OCI-LY3 (cell line): Measurements from ENCODE around the gene MVB12A.
A peak's percentile ranks its signal among the peaks of the same experiment; 100 is the strongest.

Experiments
- H2AFZ ChIP-seq: fragments of 200-600, 300-600 bp; shearing (Covaris generic); 2 replicates; pipeline ENCODE4 v1.6.0; 2014; ENCODE audit warnings: antibody characterized with exemption, low read depth, low read length
- H3K27ac ChIP-seq: fragments of 200-600, 300-600 bp; sonication (generic); 2 replicates; pipeline ENCODE4 v1.5.1; 2014; ENCODE audit warnings: mild to moderate bottlenecking, low read length, moderate library complexity, mixed read lengths
- H3K27me3 ChIP-seq: fragments of 200-600, 300-600 bp; sonication (generic); 2 replicates; pipeline ENCODE4 v1.6.1; 2014; ENCODE audit warnings: low read depth, low read length, mixed read lengths
- H3K36me3 ChIP-seq: fragments of 200-600, 300-600 bp; sonication (generic); replicated peaks from 2 replicates; pipeline ENCODE3; 2014; ENCODE audit warnings: low read depth, low read length, mixed read lengths
- H3K4me1 ChIP-seq: fragments of 300-600, 200-600 bp; sonication (generic); 2 replicates; pipeline ENCODE4 v1.6.1; 2014; ENCODE audit warnings: low read length, mixed read lengths
- H3K4me2 ChIP-seq: fragments of 200-600, 300-600 bp; sonication (generic); 2 replicates; pipeline ENCODE4 v1.6.1; 2014; ENCODE audit warnings: low read length, mixed read lengths
- H3K4me3 ChIP-seq: fragments of 300-600, 200-600 bp; sonication (generic); 2 replicates; pipeline ENCODE4 v1.5.1; 2014; ENCODE audit warnings: antibody characterized with exemption, mild to moderate bottlenecking, low read length, moderate library complexity
- H3K79me2 ChIP-seq: fragments of 300-600, 200-600 bp; shearing (Covaris generic); 2 replicates; pipeline ENCODE4 v1.6.1; 2014; ENCODE audit warnings: mild to moderate bottlenecking, low read length, mixed read lengths
- H3K9ac ChIP-seq: fragments of 300-600, 200-600 bp; shearing (Covaris generic); 2 replicates; pipeline ENCODE4 v1.6.0; 2014; ENCODE audit warnings: mild to moderate bottlenecking, low read length, moderate library complexity
- H3K9me3 ChIP-seq: fragments of 200-600, 300-600 bp; shearing (Covaris generic); 2 replicates; pipeline ENCODE4 v1.6.1; 2014; ENCODE audit warnings: low read length, mixed read lengths; ENCODE audit not compliant: insufficient read depth
- H4K20me1 ChIP-seq: fragments of 200-600, 300-600 bp; sonication (generic); 2 replicates; pipeline ENCODE4 v1.6.1; 2016; ENCODE audit warnings: low read length, mixed read lengths; ENCODE audit not compliant: insufficient read depth
- CTCF ChIP-seq: fragments of 200-600, 300-600 bp; sonication (generic); IDR thresholded peaks from 2 replicates; pipeline ENCODE4 v1.5.1; 2014; ENCODE audit warnings: antibody characterized with exemption, low read length, low read depth
- EZH2phosphoT487 ChIP-seq: fragments of 200-600 bp; shearing (Covaris generic); IDR thresholded peaks from 2 replicates; pipeline ENCODE4 v1.6.1; 2018; ENCODE audit warnings: antibody characterized with exemption, mixed run types, low read depth

MVB12A gene

GRCh38 chr19:17414097-17414496 lies 5.8 kb upstream of the MVB12A start:
- Histone ChIP-seq H3K27ac (no peak overlapping the region), H3K4me1 (peaks cover 4% of the 10 kb centered on the region; the same call in 1 of the 2 replicates), H3K9me3 (no peaks in the 10 kb centered on the region), H3K4me3 (no peak overlapping the region), H3K27me3 (no peaks in the 10 kb centered on the region), H3K4me2 (no peak overlapping the region), H3K36me3 (peaks cover 5% of the 10 kb centered on the region), H2AFZ (no peak overlapping the region), H3K9ac (no peak overlapping the region), H3K79me2 (no peaks in the 10 kb centered on the region), H4K20me1 (no peaks in the 10 kb centered on the region)
- TF ChIP-seq CTCF (no peak), EZH2phosphoT487 (no peak)

GRCh38 chr19:17415121-17415520 lies 4.7 kb upstream of the MVB12A start:
- Histone ChIP-seq H4K20me1 (no peaks in the 10 kb centered on the region), H3K27ac (no peak overlapping the region), H3K4me3 (no peak overlapping the region), H3K36me3 (peaks cover 5% of the 10 kb centered on the region), H2AFZ (no peak overlapping the region), H3K9ac (no peak overlapping the region), H3K4me1 (peaks cover 5% of the 10 kb centered on the region; the same call in 1 of the 2 replicates), H3K4me2 (no peak overlapping the region), H3K79me2 (no peaks in the 10 kb centered on the region), H3K9me3 (no peaks in the 10 kb centered on the region), H3K27me3 (no peaks in the 10 kb centered on the region)
- TF ChIP-seq EZH2phosphoT487 (no peak), CTCF (no peak)

GRCh38 chr19:17418710-17419109 lies 1.1 kb upstream of the MVB12A start:
- Histone ChIP-seq H4K20me1 (no peaks in the 10 kb centered on the region), H3K4me3 (peak overlapping the region; percentile 85), H3K4me1 (peaks cover 12% of the 10 kb centered on the region), H3K36me3 (peaks cover 1% of the 10 kb centered on the region), H3K4me2 (peak overlapping the region; percentile 91), H3K9me3 (no peaks in the 10 kb centered on the region), H2AFZ (no peak overlapping the region), H3K79me2 (no peaks in the 10 kb centered on the region), H3K9ac (peak overlapping the region; percentile 88), H3K27me3 (no peaks in the 10 kb centered on the region), H3K27ac (no peak overlapping the region)
- TF ChIP-seq CTCF (no peak), EZH2phosphoT487 (no peak)

- TF ChIP-seq CTCF (no peak), EZH2phosphoT487 (no peak)
- Histone ChIP-seq H4K20me1 (no peaks in the 10 kb centered on the region), H3K4me2 (peak overlapping the region; percentile 91), H3K9me3 (no peaks in the 10 kb centered on the region), H3K9ac (peak overlapping the region; percentile 88), H3K36me3 (no peaks in the 10 kb centered on the region), H3K4me1 (peaks cover 12% of the 10 kb centered on the region), H3K79me2 (no peaks in the 10 kb centered on the region), H3K27ac (peak overlapping the region; percentile 53), H3K27me3 (no peaks in the 10 kb centered on the region), H3K4me3 (peak overlapping the region; percentile 85), H2AFZ (peak overlapping the region; percentile 68; the same call in 1 of the 2 replicates)
Observed at GRCh38 chr19:17419154-17419620, 660 bp upstream of the MVB12A start.
